A673 (cell line): Measurements from ENCODE around the gene KRTAP3-2. TPM values are rescaled to one million over a fixed set of nuclear protein-coding genes. Genes with fewer than 3 reads are reported as not detected.

ENCODE experiments used
- BruUV-seq: library from RNA; stranded (reverse); fragments of 400-500 nt; replicated peaks from 2 replicates; lab custom pipeline; 2021; lab: Mats Ljungman, UMichigan
- CTCF ChIA-PET: fragments of 300-600 bp; sonication (Branson Sonifier 250); formaldehyde crosslinking; loops from one replicate; lab custom pipeline; 2022; ENCODE audit warnings: antibody characterized with exemption; lab: Charles Lee
- POLR2A ChIA-PET: fragments of 300-600 bp; sonication (Branson Sonifier 250); formaldehyde crosslinking; loops from one replicate; lab custom pipeline; 2022; ENCODE audit warnings: antibody characterized with exemption; ENCODE audit not compliant: low non-redundant PET; lab: Charles Lee
- DNase-seq: peaks from one replicate; pipeline ENCODE4 v3.0.0-alpha.2; 2015; ENCODE audit warnings: low spot score
- H3K27ac ChIP-seq: fragments of 200-600 bp; sonication (generic); 2 replicates; pipeline ENCODE4 v1.5.1; 2016; ENCODE audit warnings: mixed run types, low read depth, mild to moderate bottlenecking, mixed read lengths, antibody characterized with exemption, low read length; ENCODE audit not compliant: poor library complexity, severe bottlenecking
- H3K27me3 ChIP-seq: fragments of 200-600 bp; sonication (generic); replicated peaks from 2 replicates; pipeline ENCODE4 v1.6.1; 2017; ENCODE audit warnings: mixed run types, low read depth, mild to moderate bottlenecking, mixed read lengths, antibody characterized with exemption, low read length; ENCODE audit not compliant: insufficient read depth, poor library complexity
- H3K36me3 ChIP-seq: fragments of 200-600 bp; sonication (generic); 2 replicates; pipeline ENCODE4 v1.6.1; 2016; ENCODE audit warnings: mixed run types, mild to moderate bottlenecking, mixed read lengths, antibody characterized with exemption, low read length; ENCODE audit not compliant: insufficient read depth, poor library complexity, severe bottlenecking
- H3K4me1 ChIP-seq: fragments of 200-600 bp; sonication (generic); 2 replicates; pipeline ENCODE4 v1.6.1; 2017; ENCODE audit warnings: mixed run types, mild to moderate bottlenecking, mixed read lengths, antibody characterized with exemption, low read length; ENCODE audit not compliant: insufficient read depth, poor library complexity, severe bottlenecking
- H3K4me3 ChIP-seq: fragments of 200-600 bp; sonication (generic); 2 replicates; pipeline ENCODE4 v1.5.1; 2016; ENCODE audit warnings: low read depth, mixed run types, mild to moderate bottlenecking, mixed read lengths, low read length; ENCODE audit not compliant: poor library complexity, severe bottlenecking
- H3K9me3 ChIP-seq: fragments of 200-600 bp; sonication (generic); 2 replicates; pipeline ENCODE4 v1.6.1; 2016; ENCODE audit warnings: mixed run types, low read depth, mild to moderate bottlenecking, mixed read lengths, antibody characterized with exemption, low read length; ENCODE audit not compliant: poor library complexity, severe bottlenecking
- EZH2 ChIP-seq: fragments of 200-600 bp; sonication (generic); IDR thresholded peaks from 2 replicates; pipeline ENCODE4 v1.6.1; 2017; ENCODE audit warnings: borderline replicate concordance, low read depth, mild to moderate bottlenecking, mixed read lengths, antibody characterized with exemption, low read length; ENCODE audit not compliant: poor library complexity, severe bottlenecking
- intact Hi-C: fragments of 100-400 bp; cut with micrococcal nuclease; formaldehyde crosslinking; loops from one replicate; pipeline ENCODE4 v1.10.0; 2022; ENCODE audit not compliant: unreplicated experiment
- total RNA-seq: library from RNA; stranded (reverse); gene quantifications from 2 replicates; pipeline ENCODE4 v1.2.3, GENCODE V29; 2021
- TF ChIP-seq, protein P1 (sequence below): fragments of 300-800, 200-600 bp; sonication (generic); conservative IDR thresholded peaks from 2 replicates; pipeline ENCODE4 v1.5.1; 2017; ENCODE audit warnings: low read depth, mild to moderate bottlenecking, antibody characterized with exemption, low read length, moderate library complexity, mixed read lengths

Gene KRTAP3-2
- total RNA-seq, 1 experiment from 2014 or later, result not detected

DNA sequence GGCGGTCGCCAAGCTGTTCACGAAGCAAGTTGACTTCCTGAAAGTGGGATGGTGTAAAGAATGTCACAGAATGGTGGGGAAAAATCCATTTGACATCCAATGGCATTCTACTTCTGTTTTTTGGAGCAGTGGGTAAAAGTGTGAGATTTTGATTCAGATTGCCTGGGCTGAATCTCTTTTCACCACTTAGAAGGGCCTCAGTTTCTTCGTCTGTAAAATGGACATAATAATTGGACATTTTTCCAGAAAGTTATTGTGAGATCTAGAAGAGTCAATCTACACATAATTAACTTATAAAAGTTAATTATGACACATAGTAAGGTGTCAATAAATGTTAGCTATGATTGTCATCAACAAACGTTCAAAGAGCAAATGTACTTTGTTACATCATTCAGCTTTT lies 18.6 kb downstream of the KRTAP3-2 start:
- no TSS peak for BruUV-seq
- CTCF ChIA-PET, result no interaction called here

DNA sequence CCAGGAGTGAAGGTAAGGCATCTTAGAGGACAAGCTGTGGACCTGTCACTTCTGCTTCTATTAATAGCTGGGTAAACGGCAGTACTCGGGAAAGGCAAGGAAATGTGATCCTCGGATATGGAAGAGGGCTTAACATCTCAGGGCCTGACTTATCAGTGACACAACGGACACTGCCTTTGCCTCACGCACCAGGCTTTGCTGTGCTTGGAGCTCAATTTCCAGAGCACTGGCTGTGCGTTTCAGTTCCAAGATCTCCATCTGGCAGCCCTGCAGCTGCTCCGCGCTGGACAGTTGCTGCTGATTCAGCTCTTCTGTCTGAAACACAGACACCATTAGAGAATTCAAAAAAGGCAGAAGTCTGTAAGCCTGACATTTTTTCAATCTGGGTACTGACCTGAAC lies 19.1 kb downstream of the KRTAP3-2 start:
- no peaks in the 10 kb centered on the region for H3K9me3 ChIP-seq
- intact Hi-C loops, result no loop called here
- ChIA-PET CTCF (no interaction called here), POLR2A (no interaction called here)
- H3K4me3 ChIP-seq, result no peak overlapping the region
- H3K27me3 ChIP-seq, result no peaks in the 10 kb centered on the region
- no TSS peak for BruUV-seq
- no peak for DNase-seq
- no peak for TF ChIP-seq EZH2
- TF ChIP-seq, protein P1, sequence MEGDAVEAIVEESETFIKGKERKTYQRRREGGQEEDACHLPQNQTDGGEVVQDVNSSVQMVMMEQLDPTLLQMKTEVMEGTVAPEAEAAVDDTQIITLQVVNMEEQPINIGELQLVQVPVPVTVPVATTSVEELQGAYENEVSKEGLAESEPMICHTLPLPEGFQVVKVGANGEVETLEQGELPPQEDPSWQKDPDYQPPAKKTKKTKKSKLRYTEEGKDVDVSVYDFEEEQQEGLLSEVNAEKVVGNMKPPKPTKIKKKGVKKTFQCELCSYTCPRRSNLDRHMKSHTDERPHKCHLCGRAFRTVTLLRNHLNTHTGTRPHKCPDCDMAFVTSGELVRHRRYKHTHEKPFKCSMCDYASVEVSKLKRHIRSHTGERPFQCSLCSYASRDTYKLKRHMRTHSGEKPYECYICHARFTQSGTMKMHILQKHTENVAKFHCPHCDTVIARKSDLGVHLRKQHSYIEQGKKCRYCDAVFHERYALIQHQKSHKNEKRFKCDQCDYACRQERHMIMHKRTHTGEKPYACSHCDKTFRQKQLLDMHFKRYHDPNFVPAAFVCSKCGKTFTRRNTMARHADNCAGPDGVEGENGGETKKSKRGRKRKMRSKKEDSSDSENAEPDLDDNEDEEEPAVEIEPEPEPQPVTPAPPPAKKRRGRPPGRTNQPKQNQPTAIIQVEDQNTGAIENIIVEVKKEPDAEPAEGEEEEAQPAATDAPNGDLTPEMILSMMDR, result no peak
- H3K36me3 ChIP-seq, result no peaks in the 10 kb centered on the region
- H3K4me1 ChIP-seq, result no peaks in the 10 kb centered on the region
- no peak overlapping the region for H3K27ac ChIP-seq

More for the DNA sequence above, 18.6 kb downstream of the KRTAP3-2 start:
- H3K27me3 ChIP-seq, result no peaks in the 10 kb centered on the region
- no peak overlapping the region for H3K27ac ChIP-seq
- intact Hi-C loops, result no loop called here
- POLR2A ChIA-PET, result no interaction called here
- no peaks in the 10 kb centered on the region for H3K4me1 ChIP-seq
- TF ChIP-seq EZH2, result no peak
- TF ChIP-seq, protein P1, result no peak
- DNase-seq, result no peak
- no peaks in the 10 kb centered on the region for H3K9me3 ChIP-seq
- H3K4me3 ChIP-seq, result no peak overlapping the region
- no peaks in the 10 kb centered on the region for H3K36me3 ChIP-seq

DNA sequence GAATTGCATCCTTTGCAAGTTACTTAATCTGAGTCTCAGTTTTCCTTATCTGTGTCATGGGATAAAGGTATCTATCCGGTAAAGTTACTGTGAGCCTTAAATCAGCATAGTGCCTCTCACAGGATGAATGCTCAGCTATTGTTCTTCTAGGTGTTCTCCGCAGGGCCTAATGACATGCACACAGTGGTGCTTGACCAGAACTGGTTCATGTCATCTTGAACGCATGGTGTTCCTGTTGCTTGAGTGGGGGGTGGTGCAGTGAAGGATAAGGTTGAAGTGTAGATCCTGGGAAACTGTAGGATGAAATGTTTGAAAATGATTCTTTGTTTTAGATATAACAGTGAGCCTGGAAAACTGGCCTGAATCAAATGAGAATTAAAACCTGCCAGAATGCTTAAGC lies 19.6 kb downstream of the KRTAP3-2 start:
- H3K36me3 ChIP-seq, result no peaks in the 10 kb centered on the region
- H3K27me3 ChIP-seq, result no peaks in the 10 kb centered on the region
- ChIA-PET CTCF (no interaction called here), POLR2A (no interaction called here)
- no peaks in the 10 kb centered on the region for H3K4me1 ChIP-seq
- intact Hi-C loops, result no loop called here
- H3K4me3 ChIP-seq, result no peak overlapping the region
- DNase-seq, result no peak
- TF ChIP-seq, protein P1, result no peak
- TF ChIP-seq EZH2, result no peak
- no peaks in the 10 kb centered on the region for H3K9me3 ChIP-seq
- no TSS peak for BruUV-seq
- H3K27ac ChIP-seq, result no peak overlapping the region
